Breast epithelium (tissue), 4 donors: Measurements from ENCODE around the gene SLC39A11. TPM values are rescaled to one million over a fixed set of nuclear protein-coding genes. Genes with fewer than 3 reads are reported as not detected.

Experiments used
- DNase-seq, 2 donors: peaks; one replicate each; pipeline ENCODE4 v3.0.0-alpha.2; 2019; ENCODE audit warnings: low spot score in 2 of 2
- H3K27ac ChIP-seq, 2 donors: fragments of 200-600 bp; sonication (generic) in 1 of 2; one replicate each; pipeline ENCODE4 v1.5.1; 2016 to 2019; ENCODE audit warnings: mild to moderate bottlenecking in 1 of 2
- H3K27me3 ChIP-seq, 2 donors: fragments of 200-600 bp; sonication (generic) in 1 of 2; one replicate each; pipeline versions ENCODE4 v1.5.1 to v1.6.0; 2017 to 2019; ENCODE audit warnings: control low read depth in 1 of 2, mild to moderate bottlenecking in 1 of 2
- H3K36me3 ChIP-seq: fragments of 200-600 bp; one replicate; pipeline ENCODE4 v1.5.1; 2019
- H3K4me1 ChIP-seq, 2 donors: fragments of 200-600 bp; sonication (generic); one replicate each; pipeline ENCODE4 v1.5.1; 2016 to 2019; ENCODE audit warnings: control low read depth in 1 of 2
- H3K4me3 ChIP-seq, 3 donors: fragments of 200-600 bp; sonication (generic); 1 replicate in 2 of 3; 2 replicates in 1 of 3; pipeline ENCODE4 v1.5.1; 2016 to 2019; ENCODE audit warnings: mild to moderate bottlenecking in 3 of 3, moderate library complexity in 2 of 3
- H3K9me3 ChIP-seq, 2 donors: fragments of 200-600 bp; sonication (generic) in 1 of 2; one replicate each; pipeline ENCODE4 v1.5.1; 2016 to 2019; ENCODE audit warnings: control low read depth in 1 of 2
- CTCF ChIP-seq, 3 donors: fragments of 450-650 bp; IDR thresholded peaks; one replicate each; pipeline ENCODE4 v1.5.1; 2016 to 2017; ENCODE audit warnings: antibody characterized with exemption in 3 of 3, mild to moderate bottlenecking in 3 of 3, moderate library complexity in 3 of 3
- POLR2A ChIP-seq: fragments of 450-650 bp; IDR thresholded peaks from one replicate; pipeline ENCODE4 v1.6.1; 2016; ENCODE audit warnings: antibody characterized with exemption, mild to moderate bottlenecking, moderate library complexity
- POLR2AphosphoS5 ChIP-seq, 3 donors: sonication (generic); formaldehyde crosslinking; IDR thresholded peaks; one replicate each; pipeline ENCODE4 v1.6.1; 2017; ENCODE audit warnings: antibody characterized with exemption in 3 of 3
- intact Hi-C: fragments of 100-400 bp; cut with DNase I; formaldehyde crosslinking; loops from one replicate; pipeline ENCODE4 v1.15.1; 2023; ENCODE audit warnings: low total_unique reads
- total RNA-seq, 3 donors: library from RNA; depleted of rRNA; stranded (reverse); fragments of >200 nt; gene quantifications; one replicate each; pipeline ENCODE4 v1.1.0, GENCODE V29; 2016

The SLC39A11 gene
- total RNA-seq, 3 donors from 2014 or later, result 31.8 to 54.6 (median 47.0) TPM

DNA sequence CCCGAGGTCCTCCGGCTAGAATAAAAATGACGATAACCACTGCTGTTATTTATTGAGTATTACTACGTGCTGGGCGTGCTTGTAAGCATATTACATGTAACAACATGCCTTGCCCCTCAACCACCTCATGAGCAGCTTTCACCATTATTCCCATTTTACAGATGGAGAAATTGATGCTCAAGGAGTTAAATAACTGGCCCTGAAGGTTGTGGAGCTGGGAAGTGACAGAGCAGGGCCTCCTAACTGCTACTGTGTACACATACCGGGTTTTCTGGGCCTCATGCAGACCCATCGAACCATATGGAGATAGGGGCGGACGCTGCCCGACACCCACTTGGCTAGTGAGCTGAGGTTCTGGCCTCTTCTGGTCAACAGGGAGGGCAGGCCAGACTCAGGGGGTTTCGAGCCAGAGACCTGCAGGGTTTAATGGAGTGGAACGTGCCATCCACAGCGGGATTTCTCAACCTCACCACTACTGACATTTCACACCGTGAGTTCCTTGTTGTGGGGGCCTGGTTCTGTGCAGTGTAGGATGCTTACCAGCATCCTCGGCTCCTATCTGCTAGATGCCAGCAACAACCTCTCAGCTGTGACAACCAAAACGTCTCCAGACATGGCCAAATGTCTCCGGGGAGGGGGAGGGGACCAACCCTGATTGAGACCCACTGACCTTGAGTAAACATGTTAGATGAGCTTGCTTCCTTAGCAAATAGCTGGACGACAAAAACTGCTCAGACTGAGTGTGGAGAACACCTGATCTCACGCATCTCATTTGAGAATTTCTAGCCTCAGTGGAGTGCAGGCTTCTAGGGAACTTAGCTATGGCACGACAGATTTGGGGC is 432.0 kb downstream of the SLC39A11 start:
- TF ChIP-seq POLR2AphosphoS5 (IDR thresholded peaks at IDR 0.05), result no peak
- no peak for TF ChIP-seq POLR2A
- TF ChIP-seq CTCF (IDR thresholded peaks at IDR 0.05), result no peak
- no peak overlapping the region for H3K27ac ChIP-seq
- H3K4me1 ChIP-seq, result no peaks in the 10 kb centered on the region
- H3K4me3 ChIP-seq, result no peak overlapping the region
- H3K27me3 ChIP-seq, result no peaks in the 10 kb centered on the region
- no peak for DNase-seq
- no peaks in the 10 kb centered on the region for H3K9me3 ChIP-seq
- no peaks in the 10 kb centered on the region for H3K36me3 ChIP-seq
- intact Hi-C loops, result no loop called here

- no peaks in the 10 kb centered on the region for H3K36me3 ChIP-seq
- intact Hi-C loops, result no loop called here
- no peak overlapping the region for H3K4me3 ChIP-seq
- DNase-seq, result no peak
- H3K27me3 ChIP-seq, result no peaks in the 10 kb centered on the region
- H3K4me1 ChIP-seq, result no peaks in the 10 kb centered on the region
- TF ChIP-seq CTCF (IDR thresholded peaks at IDR 0.05), result no peak
- TF ChIP-seq POLR2AphosphoS5 (IDR thresholded peaks at IDR 0.05), result no peak
- no peak for TF ChIP-seq POLR2A
- no peaks in the 10 kb centered on the region for H3K9me3 ChIP-seq
- no peak overlapping the region for H3K27ac ChIP-seq
These were observed 432.7 kb downstream of the SLC39A11 start for GRCh38 chr17:72659811-72660210.

GRCh38 chr17:72658675-72659074 is 433.8 kb downstream of the SLC39A11 start:
- Histone ChIP-seq H3K9me3 (no peaks in the 10 kb centered on the region), H3K27ac (no peak overlapping the region), H3K4me1 (no peaks in the 10 kb centered on the region), H3K36me3 (no peaks in the 10 kb centered on the region), H3K4me3 (no peak overlapping the region), H3K27me3 (no peaks in the 10 kb centered on the region)
- intact Hi-C loops, result no loop called here
- DNase-seq, result no peak
- TF ChIP-seq POLR2A (no peak), CTCF (IDR thresholded peaks at IDR 0.05) (no peak), POLR2AphosphoS5 (IDR thresholded peaks at IDR 0.05) (no peak)

- intact Hi-C loops, result no loop called here
- TF ChIP-seq POLR2A (no peak), POLR2AphosphoS5 (IDR thresholded peaks at IDR 0.05) (no peak), CTCF (IDR thresholded peaks at IDR 0.05) (no peak)
- Histone ChIP-seq H3K27me3 (no peaks in the 10 kb centered on the region), H3K27ac (no peak overlapping the region), H3K9me3 (no peaks in the 10 kb centered on the region), H3K4me3 (no peak overlapping the region), H3K4me1 (no peaks in the 10 kb centered on the region), H3K36me3 (no peaks in the 10 kb centered on the region)
- no peak for DNase-seq
These were observed 434.8 kb downstream of the SLC39A11 start for GRCh38 chr17:72657467-72658317.
